SK-N-SH (cell line): ENCODE measurements around the gene CREB5. TPM values are rescaled to one million over a fixed set of nuclear protein-coding genes. Genes with fewer than 3 reads are reported as not detected.

ENCODE experiments used
- CTCF ChIA-PET: fragments of 300-600, 350-600 bp; formaldehyde crosslinking; extraction: SDS; loops from one replicate; lab custom pipeline; 2021; lab: Yijun Ruan, JAX
- POLR2A ChIA-PET: fragments of 350-600 bp; sonication (Branson Sonifier 250); formaldehyde crosslinking; extraction: SDS; loops from one replicate; lab custom pipeline; 2020; ENCODE audit warnings: antibody characterized with exemption, inconsistent platforms; lab: Yijun Ruan, JAX
- DNase-seq: peaks from one replicate; pipeline ENCODE4 v3.0.0; 2012
- H2AFZ ChIP-seq: fragments of 200-600 bp; sonication (generic); 2 replicates; pipeline ENCODE4 v1.8.1; 2016; ENCODE audit warnings: antibody characterized with exemption, mild to moderate bottlenecking, low read depth
- H3F3A ChIP-seq: fragments of 200-600 bp; sonication (generic); replicated peaks from 2 replicates; pipeline ENCODE3; 2016; ENCODE audit warnings: antibody characterized with exemption, mild to moderate bottlenecking; ENCODE audit not compliant: insufficient read depth
- H3K27ac ChIP-seq, 2 experiments: fragments of 200-500 bp in 1 of 2; fragments of 200-600 bp in 1 of 2; sonication (Bioruptor generic) in 1 of 2; sonication (generic), shearing (Covaris generic) in 1 of 2; 2 replicates each; pipeline versions ENCODE4 v1.5.1 to v1.6.1; 2014 to 2016; ENCODE audit warnings: low read depth in 2 of 2, inconsistent platforms in 1 of 2, low read length in 1 of 2, mild to moderate bottlenecking in 1 of 2, mixed read lengths in 1 of 2
- H3K27me3 ChIP-seq: fragments of 200-600 bp; sonication (generic), shearing (Covaris generic); 2 replicates; pipeline ENCODE4 v1.6.1; 2016; ENCODE audit warnings: mixed run types; ENCODE audit not compliant: insufficient read depth
- H3K36me3 ChIP-seq, 2 experiments: fragments of 200-500 bp in 1 of 2; fragments of 200-600 bp in 1 of 2; sonication (Bioruptor generic) in 1 of 2; sonication (generic) in 1 of 2; replicated peaks in 1 of 2; 2 replicates each; pipeline versions ENCODE3 to v1.5.1; 2014 to 2016; ENCODE audit warnings: low read length in 1 of 2, mild to moderate bottlenecking in 1 of 2; ENCODE audit not compliant: insufficient read depth in 2 of 2, control insufficient read depth in 1 of 2
- H3K4me1 ChIP-seq, 2 experiments: fragments of 200-500 bp in 1 of 2; fragments of 200-600 bp in 1 of 2; sonication (Bioruptor generic) in 1 of 2; sonication (generic), shearing (Covaris generic) in 1 of 2; 2 replicates each; pipeline versions ENCODE4 v1.5.1 to v1.6.1; 2014 to 2016; ENCODE audit warnings: low read depth in 1 of 2, low read length in 1 of 2, mixed run types in 1 of 2; ENCODE audit not compliant: insufficient read depth in 2 of 2, control insufficient read depth in 1 of 2
- H3K4me2 ChIP-seq: fragments of 200-600 bp; sonication (generic), shearing (Covaris generic); 2 replicates; pipeline ENCODE4 v1.6.1; 2017; ENCODE audit warnings: mixed run types
- H3K4me3 ChIP-seq, 2 experiments: fragments of 200-500 bp in 1 of 2; fragments of 200-600 bp in 1 of 2; sonication (Bioruptor generic) in 1 of 2; sonication (generic), shearing (Covaris generic) in 1 of 2; 2 replicates each; pipeline versions ENCODE4 v1.5.1 to v1.8.1; 2014 to 2016; ENCODE audit warnings: low read depth in 2 of 2, inconsistent platforms in 1 of 2, low read length in 1 of 2, mild to moderate bottlenecking in 1 of 2, mixed read lengths in 1 of 2, moderate library complexity in 1 of 2
- H3K79me2 ChIP-seq: fragments of 200-600 bp; sonication (generic); 2 replicates; pipeline ENCODE4 v1.8.1; 2017; ENCODE audit warnings: mild to moderate bottlenecking; ENCODE audit not compliant: insufficient read depth
- H3K9ac ChIP-seq: fragments of 200-600 bp; sonication (generic); 2 replicates; pipeline ENCODE4 v1.6.1; 2017; ENCODE audit warnings: mixed run types
- H3K9me2 ChIP-seq: fragments of 200-600 bp; sonication (generic); 2 replicates; pipeline ENCODE4 v1.6.1; 2017; ENCODE audit warnings: mixed run types
- H3K9me3 ChIP-seq: fragments of 200-600 bp; sonication (generic); 2 replicates; pipeline ENCODE4 v1.6.1; 2017; ENCODE audit warnings: mixed run types, mild to moderate bottlenecking, moderate library complexity
- H4K20me1 ChIP-seq: fragments of 200-600 bp; sonication (generic); 2 replicates; pipeline ENCODE4 v1.6.1; 2017; ENCODE audit warnings: mild to moderate bottlenecking, mixed run types; ENCODE audit not compliant: insufficient read depth
- ELF1 ChIP-seq: IDR thresholded peaks from 2 replicates; pipeline ENCODE4 v1.4.0; 2012
- EZH2phosphoT487 ChIP-seq: fragments of 200-600 bp; sonication (generic); IDR thresholded peaks from 2 replicates; pipeline ENCODE4 v1.6.1; 2017; ENCODE audit warnings: low read depth, mixed run types, mild to moderate bottlenecking, antibody characterized with exemption, moderate library complexity, borderline replicate concordance
- FOXJ3 ChIP-seq: sonication (generic); formaldehyde crosslinking; IDR thresholded peaks from 2 replicates; pipeline ENCODE4 v1.5.1; 2020; ENCODE audit warnings: mild to moderate bottlenecking, missing genetic modification reagents
- GABPA ChIP-seq: IDR thresholded peaks from 2 replicates; pipeline ENCODE4 v1.4.0; 2012; ENCODE audit warnings: low read depth, mild to moderate bottlenecking
- JUND ChIP-seq: IDR thresholded peaks from 2 replicates; pipeline ENCODE4 v1.4.0; 2012
- MXI1 ChIP-seq: IDR thresholded peaks from 2 replicates; pipeline ENCODE4 v1.6.1; 2012; ENCODE audit warnings: mild to moderate bottlenecking, low read depth, low read length, improper control_type of control experiment
- NRF1 ChIP-seq: IDR thresholded peaks from 2 replicates; pipeline ENCODE4 v1.6.1; 2012; ENCODE audit warnings: low read depth, mild to moderate bottlenecking, low read length
- RCOR1 ChIP-seq: fragments of 150-350 bp; IDR thresholded peaks from 2 replicates; pipeline ENCODE4 v1.6.1; 2017; ENCODE audit warnings: antibody characterized with exemption, low read length
- RFX5 ChIP-seq: IDR thresholded peaks from 2 replicates; pipeline ENCODE4 v1.6.1; 2012; ENCODE audit warnings: mild to moderate bottlenecking, improper control_type of control experiment, low read length
- SMC3 ChIP-seq: IDR thresholded peaks from 2 replicates; pipeline ENCODE4 v1.6.1; 2012; ENCODE audit warnings: low read depth, low read length, improper control_type of control experiment
- TAF1 ChIP-seq: IDR thresholded peaks from 2 replicates; pipeline ENCODE4 v1.6.1; 2012; ENCODE audit warnings: low read depth, mild to moderate bottlenecking, low read length, moderate library complexity, borderline replicate concordance
- TCF12 ChIP-seq: IDR thresholded peaks from 2 replicates; pipeline ENCODE4 v1.4.0; 2012
- TEAD4 ChIP-seq: IDR thresholded peaks from 2 replicates; pipeline ENCODE4 v1.4.0; 2012; ENCODE audit warnings: mild to moderate bottlenecking, borderline replicate concordance; ENCODE audit not compliant: insufficient read depth
- WGBS: methylation state at CpG from one replicate; pipeline ENCODE4 v1.1.6; 2017; ENCODE audit warnings: low lambda C conversion rate; 5-methylcytosine and 5-hydroxymethylcytosine counted together
- polyA plus RNA-seq, 3 experiments: library from polyadenylated mRNA; depleted of rRNA; stranded (reverse); fragments of >200 nt; gene quantifications; 2 replicates each; pipeline ENCODE4 v1.2.3, GENCODE V29; 2012
- TF ChIP-seq, protein P1 (sequence below): IDR thresholded peaks from 2 replicates; pipeline ENCODE4; 2012
- TF ChIP-seq, protein P2 (sequence below): fragments of 150-350 bp; IDR thresholded peaks from 2 replicates; pipeline ENCODE4 v1.6.1; 2017; ENCODE audit warnings: antibody characterized with exemption, low read length, low read depth, borderline replicate concordance
- TF ChIP-seq, protein P3 (sequence below): IDR thresholded peaks from 2 replicates; pipeline ENCODE4 v1.4.0; 2012; ENCODE audit warnings: low read depth
- TF ChIP-seq, protein P4 (sequence below): fragments of 200-600 bp; sonication (generic); IDR thresholded peaks from 2 replicates; pipeline ENCODE4 v1.6.1; 2017; ENCODE audit warnings: antibody characterized with exemption, mild to moderate bottlenecking, moderate library complexity
- TF ChIP-seq, protein P5 (sequence below): IDR thresholded peaks from 2 replicates; pipeline ENCODE4 v1.4.0; 2012; ENCODE audit warnings: low read depth, borderline replicate concordance
- TF ChIP-seq, protein P6 (sequence below): IDR thresholded peaks from 2 replicates; pipeline ENCODE4 v1.4.0; 2012; ENCODE audit warnings: low read depth, borderline replicate concordance

The CREB5 gene
- polyA plus RNA-seq, 1 of the 3 experiments (the other 2 are of a cell fraction), result 19.3 TPM

DNA sequence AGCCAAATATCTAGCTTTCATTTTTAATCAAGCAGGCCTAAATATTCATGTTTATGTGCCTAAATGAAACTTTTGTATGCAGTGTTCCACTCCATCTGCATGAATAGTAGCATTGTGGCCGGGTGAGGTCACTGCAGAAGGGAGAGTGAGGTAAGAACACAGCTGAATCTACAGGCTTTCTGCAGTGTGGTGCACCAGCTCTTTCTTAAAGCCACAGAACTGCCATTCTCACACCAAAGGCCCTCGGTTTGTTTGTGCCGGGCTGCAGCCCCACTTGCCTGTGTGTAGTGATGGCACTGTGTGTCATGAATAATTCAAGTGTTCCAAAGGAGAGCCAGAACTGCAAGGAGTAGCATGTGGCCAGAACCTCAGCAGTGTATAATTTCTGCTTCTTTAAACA, 341.7 kb downstream of the CREB5 start:
- no peaks in the 10 kb centered on the region for H3K9me3 ChIP-seq
- DNase-seq, result no peak
- H3K79me2 ChIP-seq, result no peaks in the 10 kb centered on the region
- no peak overlapping the region for H3K4me2 ChIP-seq
- TF ChIP-seq, protein P1, sequence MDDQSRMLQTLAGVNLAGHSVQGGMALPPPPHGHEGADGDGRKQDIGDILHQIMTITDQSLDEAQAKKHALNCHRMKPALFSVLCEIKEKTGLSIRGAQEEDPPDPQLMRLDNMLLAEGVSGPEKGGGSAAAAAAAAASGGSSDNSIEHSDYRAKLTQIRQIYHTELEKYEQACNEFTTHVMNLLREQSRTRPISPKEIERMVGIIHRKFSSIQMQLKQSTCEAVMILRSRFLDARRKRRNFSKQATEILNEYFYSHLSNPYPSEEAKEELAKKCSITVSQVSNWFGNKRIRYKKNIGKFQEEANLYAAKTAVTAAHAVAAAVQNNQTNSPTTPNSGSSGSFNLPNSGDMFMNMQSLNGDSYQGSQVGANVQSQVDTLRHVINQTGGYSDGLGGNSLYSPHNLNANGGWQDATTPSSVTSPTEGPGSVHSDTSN, result no peak
- TF ChIP-seq NRF1, result no peak
- no peak for TF ChIP-seq GABPA
- TF ChIP-seq FOXJ3, result no peak
- no peak for TF ChIP-seq TAF1
- TF ChIP-seq MXI1, result no peak
- TF ChIP-seq, protein P2, sequence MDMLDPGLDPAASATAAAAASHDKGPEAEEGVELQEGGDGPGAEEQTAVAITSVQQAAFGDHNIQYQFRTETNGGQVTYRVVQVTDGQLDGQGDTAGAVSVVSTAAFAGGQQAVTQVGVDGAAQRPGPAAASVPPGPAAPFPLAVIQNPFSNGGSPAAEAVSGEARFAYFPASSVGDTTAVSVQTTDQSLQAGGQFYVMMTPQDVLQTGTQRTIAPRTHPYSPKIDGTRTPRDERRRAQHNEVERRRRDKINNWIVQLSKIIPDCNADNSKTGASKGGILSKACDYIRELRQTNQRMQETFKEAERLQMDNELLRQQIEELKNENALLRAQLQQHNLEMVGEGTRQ, result no peak
- TF ChIP-seq, protein P3, sequence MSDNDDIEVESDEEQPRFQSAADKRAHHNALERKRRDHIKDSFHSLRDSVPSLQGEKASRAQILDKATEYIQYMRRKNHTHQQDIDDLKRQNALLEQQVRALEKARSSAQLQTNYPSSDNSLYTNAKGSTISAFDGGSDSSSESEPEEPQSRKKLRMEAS, result 0 out of 2 replicates have a peak, but pooled peaks have one; percentile 50
- TF ChIP-seq JUND, result no peak
- TF ChIP-seq EZH2phosphoT487, result no peak
- TF ChIP-seq RCOR1, result no peak
- TF ChIP-seq TCF12, result peak; percentile 59; the same call in 1 of the 2 replicates
- TF ChIP-seq, protein P4, sequence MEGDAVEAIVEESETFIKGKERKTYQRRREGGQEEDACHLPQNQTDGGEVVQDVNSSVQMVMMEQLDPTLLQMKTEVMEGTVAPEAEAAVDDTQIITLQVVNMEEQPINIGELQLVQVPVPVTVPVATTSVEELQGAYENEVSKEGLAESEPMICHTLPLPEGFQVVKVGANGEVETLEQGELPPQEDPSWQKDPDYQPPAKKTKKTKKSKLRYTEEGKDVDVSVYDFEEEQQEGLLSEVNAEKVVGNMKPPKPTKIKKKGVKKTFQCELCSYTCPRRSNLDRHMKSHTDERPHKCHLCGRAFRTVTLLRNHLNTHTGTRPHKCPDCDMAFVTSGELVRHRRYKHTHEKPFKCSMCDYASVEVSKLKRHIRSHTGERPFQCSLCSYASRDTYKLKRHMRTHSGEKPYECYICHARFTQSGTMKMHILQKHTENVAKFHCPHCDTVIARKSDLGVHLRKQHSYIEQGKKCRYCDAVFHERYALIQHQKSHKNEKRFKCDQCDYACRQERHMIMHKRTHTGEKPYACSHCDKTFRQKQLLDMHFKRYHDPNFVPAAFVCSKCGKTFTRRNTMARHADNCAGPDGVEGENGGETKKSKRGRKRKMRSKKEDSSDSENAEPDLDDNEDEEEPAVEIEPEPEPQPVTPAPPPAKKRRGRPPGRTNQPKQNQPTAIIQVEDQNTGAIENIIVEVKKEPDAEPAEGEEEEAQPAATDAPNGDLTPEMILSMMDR, result peak; percentile 21; the same call in 1 of the 2 replicates
- CTCF ChIA-PET, result interaction anchor here (1.6 kb wide), 1 partner anchor 10 kb away, joined by 5 read pairs; no protein-coding TSS in a partner anchor
- 61% methylated on average over 3 of the region's 3 CpGs for WGBS
- H3K36me3 ChIP-seq, result no peaks in the 10 kb centered on the region
- no peak overlapping the region for H3K4me3 ChIP-seq
- H3K9ac ChIP-seq, result no peak overlapping the region
- no peak overlapping the region for H3K27ac ChIP-seq
- no peaks in the 10 kb centered on the region for H3K9me2 ChIP-seq
- POLR2A ChIA-PET, result no interaction called here
- H2AFZ ChIP-seq, result no peak overlapping the region
- H3K4me1 ChIP-seq, result peaks cover 0 to 16% of the 10 kb centered on the region in 2 experiments; a peak in 3 of 4 replicates
- H3F3A ChIP-seq, result peaks cover 16% of the 10 kb centered on the region
- no peaks in the 10 kb centered on the region for H3K27me3 ChIP-seq
- no peaks in the 10 kb centered on the region for H4K20me1 ChIP-seq

DNA sequence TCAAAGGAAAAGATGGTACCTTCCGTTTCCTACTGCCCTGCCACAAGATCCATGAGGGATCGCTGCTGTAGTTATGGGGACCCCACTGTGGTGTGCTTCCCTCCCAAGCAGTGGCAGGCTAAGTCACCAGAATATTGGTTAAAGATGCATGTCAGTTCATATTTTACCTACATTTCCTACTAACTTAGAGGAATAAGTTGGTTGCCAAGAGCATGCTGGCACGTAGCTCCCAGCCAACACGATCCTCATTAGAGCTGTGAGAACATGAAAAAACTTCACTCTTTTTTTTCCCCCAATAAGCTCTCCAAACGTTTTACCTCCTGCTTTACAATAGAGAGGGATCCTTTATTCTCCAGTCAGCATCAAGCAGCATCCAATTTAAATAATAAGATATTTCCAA, 342.1 kb downstream of the CREB5 start:
- Histone ChIP-seq H3K27me3 (no peaks in the 10 kb centered on the region), H3K9ac (no peak overlapping the region), H3K27ac (no peak overlapping the region), H3K79me2 (no peaks in the 10 kb centered on the region), H3K9me3 (no peaks in the 10 kb centered on the region), H3K4me1 (peaks cover 0 to 13% of the 10 kb centered on the region in 2 experiments; a peak in 3 of 4 replicates), H3K9me2 (no peaks in the 10 kb centered on the region), H3F3A (peaks cover 12% of the 10 kb centered on the region), H3K4me3 (no peak overlapping the region), H3K36me3 (no peaks in the 10 kb centered on the region), H3K4me2 (no peak overlapping the region), H4K20me1 (no peaks in the 10 kb centered on the region), H2AFZ (no peak overlapping the region)
- 90% methylated on average over 5 of the region's 5 CpGs for WGBS
- ChIA-PET POLR2A (no interaction called here), CTCF (no interaction called here)
- DNase-seq, result no peak
- TF ChIP-seq SMC3 (no peak), EZH2phosphoT487 (no peak), ELF1 (no peak), RFX5 (no peak), TCF12 (no peak), TEAD4 (no peak), RCOR1 (no peak)
- TF ChIP-seq, protein P5, sequence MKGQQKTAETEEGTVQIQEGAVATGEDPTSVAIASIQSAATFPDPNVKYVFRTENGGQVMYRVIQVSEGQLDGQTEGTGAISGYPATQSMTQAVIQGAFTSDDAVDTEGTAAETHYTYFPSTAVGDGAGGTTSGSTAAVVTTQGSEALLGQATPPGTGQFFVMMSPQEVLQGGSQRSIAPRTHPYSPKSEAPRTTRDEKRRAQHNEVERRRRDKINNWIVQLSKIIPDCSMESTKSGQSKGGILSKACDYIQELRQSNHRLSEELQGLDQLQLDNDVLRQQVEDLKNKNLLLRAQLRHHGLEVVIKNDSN, result no peak
- TF ChIP-seq, protein P4, result no peak
- TF ChIP-seq, protein P6, sequence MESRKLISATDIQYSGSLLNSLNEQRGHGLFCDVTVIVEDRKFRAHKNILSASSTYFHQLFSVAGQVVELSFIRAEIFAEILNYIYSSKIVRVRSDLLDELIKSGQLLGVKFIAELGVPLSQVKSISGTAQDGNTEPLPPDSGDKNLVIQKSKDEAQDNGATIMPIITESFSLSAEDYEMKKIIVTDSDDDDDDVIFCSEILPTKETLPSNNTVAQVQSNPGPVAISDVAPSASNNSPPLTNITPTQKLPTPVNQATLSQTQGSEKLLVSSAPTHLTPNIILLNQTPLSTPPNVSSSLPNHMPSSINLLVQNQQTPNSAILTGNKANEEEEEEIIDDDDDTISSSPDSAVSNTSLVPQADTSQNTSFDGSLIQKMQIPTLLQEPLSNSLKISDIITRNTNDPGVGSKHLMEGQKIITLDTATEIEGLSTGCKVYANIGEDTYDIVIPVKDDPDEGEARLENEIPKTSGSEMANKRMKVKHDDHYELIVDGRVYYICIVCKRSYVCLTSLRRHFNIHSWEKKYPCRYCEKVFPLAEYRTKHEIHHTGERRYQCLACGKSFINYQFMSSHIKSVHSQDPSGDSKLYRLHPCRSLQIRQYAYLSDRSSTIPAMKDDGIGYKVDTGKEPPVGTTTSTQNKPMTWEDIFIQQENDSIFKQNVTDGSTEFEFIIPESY, result no peak
